ENCODE data around the gene ZNHIT2. TPM values are rescaled to one million over a fixed set of nuclear protein-coding genes. Genes with fewer than 3 reads are reported as not detected.

The ZNHIT2 gene
- total and polyA plus RNA-seq, 2 of the 8 experiments (the other 6 are each of a cell fraction or from before 2014, with no cell fraction given) = 13.0 to 16.1 TPM

DNA sequence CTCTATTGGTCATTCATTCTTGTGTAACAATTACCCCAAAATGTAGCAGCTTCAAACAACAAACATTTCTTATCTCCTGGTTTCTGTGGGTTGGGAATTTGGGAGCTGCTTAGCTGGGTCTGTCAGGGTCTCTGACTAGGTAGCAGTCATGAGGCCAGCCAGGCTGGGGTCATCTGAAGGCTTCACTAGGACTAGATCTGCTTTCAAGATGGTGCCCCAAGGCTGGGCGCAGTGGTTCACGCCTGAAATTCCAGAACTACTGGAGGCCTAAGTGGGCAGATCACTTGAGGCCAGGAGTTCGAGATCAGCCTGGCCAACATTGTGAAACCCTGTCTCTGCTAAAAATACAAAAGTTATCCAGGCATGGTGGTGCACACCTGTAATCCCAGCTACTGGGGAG, 39.4 kb upstream of the ZNHIT2 start (continued):
- no peak for TF ChIP-seq E2F6 (IDR thresholded peaks at IDR 0.05)
- TF ChIP-seq, protein P1, sequence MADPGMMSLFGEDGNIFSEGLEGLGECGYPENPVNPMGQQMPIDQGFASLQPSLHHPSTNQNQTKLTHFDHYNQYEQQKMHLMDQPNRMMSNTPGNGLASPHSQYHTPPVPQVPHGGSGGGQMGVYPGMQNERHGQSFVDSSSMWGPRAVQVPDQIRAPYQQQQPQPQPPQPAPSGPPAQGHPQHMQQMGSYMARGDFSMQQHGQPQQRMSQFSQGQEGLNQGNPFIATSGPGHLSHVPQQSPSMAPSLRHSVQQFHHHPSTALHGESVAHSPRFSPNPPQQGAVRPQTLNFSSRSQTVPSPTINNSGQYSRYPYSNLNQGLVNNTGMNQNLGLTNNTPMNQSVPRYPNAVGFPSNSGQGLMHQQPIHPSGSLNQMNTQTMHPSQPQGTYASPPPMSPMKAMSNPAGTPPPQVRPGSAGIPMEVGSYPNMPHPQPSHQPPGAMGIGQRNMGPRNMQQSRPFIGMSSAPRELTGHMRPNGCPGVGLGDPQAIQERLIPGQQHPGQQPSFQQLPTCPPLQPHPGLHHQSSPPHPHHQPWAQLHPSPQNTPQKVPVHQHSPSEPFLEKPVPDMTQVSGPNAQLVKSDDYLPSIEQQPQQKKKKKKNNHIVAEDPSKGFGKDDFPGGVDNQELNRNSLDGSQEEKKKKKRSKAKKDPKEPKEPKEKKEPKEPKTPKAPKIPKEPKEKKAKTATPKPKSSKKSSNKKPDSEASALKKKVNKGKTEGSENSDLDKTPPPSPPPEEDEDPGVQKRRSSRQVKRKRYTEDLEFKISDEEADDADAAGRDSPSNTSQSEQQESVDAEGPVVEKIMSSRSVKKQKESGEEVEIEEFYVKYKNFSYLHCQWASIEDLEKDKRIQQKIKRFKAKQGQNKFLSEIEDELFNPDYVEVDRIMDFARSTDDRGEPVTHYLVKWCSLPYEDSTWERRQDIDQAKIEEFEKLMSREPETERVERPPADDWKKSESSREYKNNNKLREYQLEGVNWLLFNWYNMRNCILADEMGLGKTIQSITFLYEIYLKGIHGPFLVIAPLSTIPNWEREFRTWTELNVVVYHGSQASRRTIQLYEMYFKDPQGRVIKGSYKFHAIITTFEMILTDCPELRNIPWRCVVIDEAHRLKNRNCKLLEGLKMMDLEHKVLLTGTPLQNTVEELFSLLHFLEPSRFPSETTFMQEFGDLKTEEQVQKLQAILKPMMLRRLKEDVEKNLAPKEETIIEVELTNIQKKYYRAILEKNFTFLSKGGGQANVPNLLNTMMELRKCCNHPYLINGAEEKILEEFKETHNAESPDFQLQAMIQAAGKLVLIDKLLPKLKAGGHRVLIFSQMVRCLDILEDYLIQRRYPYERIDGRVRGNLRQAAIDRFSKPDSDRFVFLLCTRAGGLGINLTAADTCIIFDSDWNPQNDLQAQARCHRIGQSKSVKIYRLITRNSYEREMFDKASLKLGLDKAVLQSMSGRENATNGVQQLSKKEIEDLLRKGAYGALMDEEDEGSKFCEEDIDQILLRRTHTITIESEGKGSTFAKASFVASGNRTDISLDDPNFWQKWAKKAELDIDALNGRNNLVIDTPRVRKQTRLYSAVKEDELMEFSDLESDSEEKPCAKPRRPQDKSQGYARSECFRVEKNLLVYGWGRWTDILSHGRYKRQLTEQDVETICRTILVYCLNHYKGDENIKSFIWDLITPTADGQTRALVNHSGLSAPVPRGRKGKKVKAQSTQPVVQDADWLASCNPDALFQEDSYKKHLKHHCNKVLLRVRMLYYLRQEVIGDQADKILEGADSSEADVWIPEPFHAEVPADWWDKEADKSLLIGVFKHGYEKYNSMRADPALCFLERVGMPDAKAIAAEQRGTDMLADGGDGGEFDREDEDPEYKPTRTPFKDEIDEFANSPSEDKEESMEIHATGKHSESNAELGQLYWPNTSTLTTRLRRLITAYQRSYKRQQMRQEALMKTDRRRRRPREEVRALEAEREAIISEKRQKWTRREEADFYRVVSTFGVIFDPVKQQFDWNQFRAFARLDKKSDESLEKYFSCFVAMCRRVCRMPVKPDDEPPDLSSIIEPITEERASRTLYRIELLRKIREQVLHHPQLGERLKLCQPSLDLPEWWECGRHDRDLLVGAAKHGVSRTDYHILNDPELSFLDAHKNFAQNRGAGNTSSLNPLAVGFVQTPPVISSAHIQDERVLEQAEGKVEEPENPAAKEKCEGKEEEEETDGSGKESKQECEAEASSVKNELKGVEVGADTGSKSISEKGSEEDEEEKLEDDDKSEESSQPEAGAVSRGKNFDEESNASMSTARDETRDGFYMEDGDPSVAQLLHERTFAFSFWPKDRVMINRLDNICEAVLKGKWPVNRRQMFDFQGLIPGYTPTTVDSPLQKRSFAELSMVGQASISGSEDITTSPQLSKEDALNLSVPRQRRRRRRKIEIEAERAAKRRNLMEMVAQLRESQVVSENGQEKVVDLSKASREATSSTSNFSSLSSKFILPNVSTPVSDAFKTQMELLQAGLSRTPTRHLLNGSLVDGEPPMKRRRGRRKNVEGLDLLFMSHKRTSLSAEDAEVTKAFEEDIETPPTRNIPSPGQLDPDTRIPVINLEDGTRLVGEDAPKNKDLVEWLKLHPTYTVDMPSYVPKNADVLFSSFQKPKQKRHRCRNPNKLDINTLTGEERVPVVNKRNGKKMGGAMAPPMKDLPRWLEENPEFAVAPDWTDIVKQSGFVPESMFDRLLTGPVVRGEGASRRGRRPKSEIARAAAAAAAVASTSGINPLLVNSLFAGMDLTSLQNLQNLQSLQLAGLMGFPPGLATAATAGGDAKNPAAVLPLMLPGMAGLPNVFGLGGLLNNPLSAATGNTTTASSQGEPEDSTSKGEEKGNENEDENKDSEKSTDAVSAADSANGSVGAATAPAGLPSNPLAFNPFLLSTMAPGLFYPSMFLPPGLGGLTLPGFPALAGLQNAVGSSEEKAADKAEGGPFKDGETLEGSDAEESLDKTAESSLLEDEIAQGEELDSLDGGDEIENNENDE (IDR thresholded peaks at IDR 0.05; ENCODE audit: insufficient replicate concordance, low read length) = no peak
- TF ChIP-seq KDM5A (IDR thresholded peaks at IDR 0.05; ENCODE audit: low read length) = no peak
- no peak for TF ChIP-seq POLR2AphosphoS5 (IDR thresholded peaks at IDR 0.05; ENCODE audit: low read depth, low read length)
